A549 treated with DMSO at 1 μM for 4 hours (cell line): ENCODE measurements around the gene C12orf76. TPM values are rescaled to one million over a fixed set of nuclear protein-coding genes. Genes with fewer than 3 reads are reported as not detected.

Source experiments
- total RNA-seq: library from RNA; stranded (reverse); fragments of 200-300 nt; extraction: Qiagen RNA extraction; gene quantifications from 5 replicates; pipeline ENCODE4 v1.2.3, GENCODE V29; 2022; ENCODE audit warnings: low read depth

C12orf76 gene, protein sequence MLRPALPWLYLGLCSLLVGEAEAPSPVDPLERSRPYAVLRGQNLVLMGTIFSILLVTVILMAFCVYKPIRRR
- 6.7 to 7.7 TPM (median 7.7 TPM) in 5 replicates for total RNA-seq

GRCh38 chr12:110048242-110049027, at the start of gene C12orf76:
C12orf76 (minus strand) TSS chr12:110048522; CDS start chr12:110048495, 27 bp downstream.

DNA sequence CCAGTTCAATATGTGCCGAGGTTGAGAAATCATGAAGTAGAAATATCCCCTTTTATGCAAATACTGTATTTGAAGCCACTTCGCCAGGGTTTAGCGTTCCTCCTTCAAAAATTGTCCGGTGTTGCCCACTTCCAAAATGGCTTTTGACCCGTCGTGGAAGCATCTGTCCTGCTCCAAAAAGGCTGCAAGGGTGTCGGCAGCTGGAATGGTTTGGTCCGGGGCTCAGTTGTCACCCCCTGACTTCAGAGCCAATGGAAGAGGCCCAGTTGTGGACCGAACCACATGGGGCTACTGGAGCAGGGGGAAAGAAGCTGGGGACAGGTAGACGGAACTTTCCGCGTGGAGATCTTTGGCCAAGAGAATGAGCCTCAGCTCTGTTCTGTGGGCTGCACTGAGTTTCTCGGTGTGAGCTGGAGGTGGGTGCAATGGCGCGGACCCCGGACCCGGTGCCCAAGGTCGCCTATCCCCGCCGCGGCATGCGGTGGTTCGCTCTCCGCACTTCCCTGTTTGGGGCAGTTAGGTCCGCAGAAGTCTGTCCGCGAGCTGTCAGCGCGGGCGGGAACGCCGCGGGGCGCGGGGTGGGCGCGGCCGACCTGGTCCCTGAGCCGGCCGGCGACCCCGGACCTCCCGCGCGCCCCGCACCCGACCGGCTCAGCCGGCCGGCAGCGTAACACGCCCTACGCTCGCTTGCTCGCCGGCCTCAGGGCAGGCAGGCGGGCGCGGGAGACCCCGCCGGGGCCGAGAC, 49.2 kb downstream of the C12orf76 start, which contains the start of gene ANKRD13A:
ANKRD13A (plus strand) TSS at position 527 of the 745 bp plus-strand sequence. CDS start 259 bp downstream, outside the sequence.

DNA sequence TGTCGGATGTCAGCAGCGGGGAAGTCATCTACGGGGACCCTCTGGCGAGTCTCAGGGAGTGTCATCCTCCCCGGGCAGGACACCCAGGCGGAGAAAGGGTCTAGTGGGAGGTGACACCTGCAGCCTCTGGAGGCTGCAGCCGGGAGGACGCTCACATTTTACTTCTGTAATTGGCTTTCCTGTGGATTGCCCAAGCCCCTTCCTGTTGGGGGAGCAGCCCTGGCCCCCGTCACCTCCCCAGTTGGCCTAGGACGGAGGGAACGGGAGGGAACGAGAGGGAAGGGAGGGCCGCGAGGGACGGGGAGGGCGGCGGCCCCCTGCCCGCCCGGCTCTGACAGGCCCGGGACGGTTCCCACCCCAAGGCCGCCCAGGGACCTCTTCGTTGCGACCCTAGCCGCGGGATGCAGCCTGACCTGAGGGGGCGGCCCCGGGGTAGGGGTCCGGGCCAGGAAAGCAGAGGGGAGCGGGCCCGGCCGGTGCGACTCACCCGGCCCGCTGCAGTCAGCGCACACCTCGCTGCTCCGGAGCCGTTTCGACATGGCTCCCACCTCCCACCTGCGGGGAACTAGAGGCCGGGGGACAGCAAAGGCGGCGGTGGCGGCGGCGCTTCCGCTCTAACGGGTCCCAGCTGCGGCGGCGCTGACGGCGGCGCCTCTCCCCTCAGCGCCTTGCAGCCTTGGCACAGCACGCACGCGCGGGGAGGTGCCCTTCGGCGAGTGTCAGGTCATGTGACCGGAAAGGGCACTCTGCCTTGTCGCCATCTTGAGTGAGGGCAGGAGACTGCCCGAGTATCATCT, 52.4 kb downstream of the C12orf76 start, which contains the start of gene GIT2:
GIT2 (minus strand) TSS at position 683 of the 797 bp plus-strand sequence; CDS start at position 539, 144 bp downstream.

Other genes with a start within 250 kb of the C12orf76 start
- 0.03 to 0.08 TPM (median 0.06 TPM) in 3 of 5 replicates, not detected in the others for gene TRPV4, start 215.1 kb downstream of the C12orf76 start, total RNA-seq
- gene GLTP, start 168.0 kb downstream of the C12orf76 start, total RNA-seq: 19.9 to 22.7 TPM (median 21.4 TPM) in 5 replicates
- gene TCHP, start 148.2 kb downstream of the C12orf76 start, total RNA-seq: 16.1 to 20.1 TPM (median 17.9 TPM) in 5 replicates
- gene GIT2, start 52.2 kb downstream of the C12orf76 start, total RNA-seq: 16.4 to 22.5 TPM (median 21.6 TPM) in 5 replicates
- gene ANKRD13A, start 49.1 kb downstream of the C12orf76 start, total RNA-seq: 16.2 to 24.2 TPM (median 19.7 TPM) in 5 replicates
- 16.0 to 24.4 TPM (median 21.5 TPM) in 5 replicates for gene IFT81, start 75.8 kb upstream of the C12orf76 start, total RNA-seq
- 298 to 377 TPM (median 359 TPM) in 5 replicates for gene ATP2A2, start 232.7 kb upstream of the C12orf76 start, total RNA-seq